ENCODE results near the gene TKFC.

Gene TKFC

GRCh38 chr11:61297746-61298145, 35.3 kb upstream of the TKFC start:
- Histone ChIP-seq H3K27ac (ENCODE audit: low read depth, low read length) (no peak overlapping the region), H3K4me1 (ENCODE audit: control insufficient read depth, insufficient read depth, low read length) (peaks cover 17% of the 10 kb centered on the region; the same call in 1 of the 2 replicates), H3K27me3 (ENCODE audit: control insufficient read depth, insufficient read depth, low read length) (peaks cover 11% of the 10 kb centered on the region), H3K9me3 (ENCODE audit: control insufficient read depth, insufficient read depth, low read length) (no peaks in the 10 kb centered on the region), H3K9ac (ENCODE audit: low read depth, low read length) (no peak overlapping the region), H3K4me3 (ENCODE audit: low read depth, low read length) (no peak overlapping the region), H3K36me3 (ENCODE audit: control insufficient read depth, insufficient read depth, low read length) (peaks cover 56% of the 10 kb centered on the region)

GRCh38 chr11:61298663-61299244, 34.3 kb upstream of the TKFC start:
- Histone ChIP-seq H3K4me1 (ENCODE audit: control insufficient read depth, insufficient read depth, low read length) (peaks cover 12% of the 10 kb centered on the region; the same call in 1 of the 2 replicates), H3K27ac (ENCODE audit: low read depth, low read length) (no peak overlapping the region), H3K27me3 (ENCODE audit: control insufficient read depth, insufficient read depth, low read length) (peaks cover 6% of the 10 kb centered on the region), H3K9me3 (ENCODE audit: control insufficient read depth, insufficient read depth, low read length) (no peaks in the 10 kb centered on the region), H3K9ac (ENCODE audit: low read depth, low read length) (no peak overlapping the region), H3K4me3 (ENCODE audit: low read depth, low read length) (no peak overlapping the region), H3K36me3 (ENCODE audit: control insufficient read depth, insufficient read depth, low read length) (peaks cover 66% of the 10 kb centered on the region)

- Histone ChIP-seq H3K4me3 (ENCODE audit: low read depth, low read length) (no peak overlapping the region), H3K9ac (ENCODE audit: low read depth, low read length) (no peak overlapping the region), H3K27me3 (ENCODE audit: control insufficient read depth, insufficient read depth, low read length) (no peaks in the 10 kb centered on the region), H3K4me1 (ENCODE audit: control insufficient read depth, insufficient read depth, low read length) (peaks cover 10% of the 10 kb centered on the region; the same call in 1 of the 2 replicates), H3K27ac (ENCODE audit: low read depth, low read length) (no peak overlapping the region), H3K36me3 (ENCODE audit: control insufficient read depth, insufficient read depth, low read length) (peaks cover 96% of the 10 kb centered on the region), H3K9me3 (ENCODE audit: control insufficient read depth, insufficient read depth, low read length) (no peaks in the 10 kb centered on the region)
These were observed 30.5 kb upstream of the TKFC start for GRCh38 chr11:61302550-61302949.

GRCh38 chr11:61303725-61304124, 29.3 kb upstream of the TKFC start:
- H3K4me1 ChIP-seq (ENCODE audit: control insufficient read depth, insufficient read depth, low read length) = peaks cover 2% of the 10 kb centered on the region; the same call in 1 of the 2 replicates
- no peak overlapping the region for H3K9ac ChIP-seq (ENCODE audit: low read depth, low read length)
- no peak overlapping the region for H3K27ac ChIP-seq (ENCODE audit: low read depth, low read length)
- H3K9me3 ChIP-seq (ENCODE audit: control insufficient read depth, insufficient read depth, low read length) = no peaks in the 10 kb centered on the region
- peaks cover 97% of the 10 kb centered on the region for H3K36me3 ChIP-seq (ENCODE audit: control insufficient read depth, insufficient read depth, low read length)
- H3K4me3 ChIP-seq (ENCODE audit: low read depth, low read length) = no peak overlapping the region
- no peaks in the 10 kb centered on the region for H3K27me3 ChIP-seq (ENCODE audit: control insufficient read depth, insufficient read depth, low read length)

GRCh38 chr11:61305417-61305816, 27.6 kb upstream of the TKFC start:
- Histone ChIP-seq H3K27ac (ENCODE audit: low read depth, low read length) (no peak overlapping the region), H3K36me3 (ENCODE audit: control insufficient read depth, insufficient read depth, low read length) (peaks cover 97% of the 10 kb centered on the region), H3K4me1 (ENCODE audit: control insufficient read depth, insufficient read depth, low read length) (no peaks in the 10 kb centered on the region), H3K27me3 (ENCODE audit: control insufficient read depth, insufficient read depth, low read length) (no peaks in the 10 kb centered on the region), H3K4me3 (ENCODE audit: low read depth, low read length) (no peak overlapping the region), H3K9ac (ENCODE audit: low read depth, low read length) (no peak overlapping the region), H3K9me3 (ENCODE audit: control insufficient read depth, insufficient read depth, low read length) (no peaks in the 10 kb centered on the region)

- Histone ChIP-seq H3K4me3 (ENCODE audit: low read depth, low read length) (no peak overlapping the region), H3K27ac (ENCODE audit: low read depth, low read length) (no peak overlapping the region), H3K36me3 (ENCODE audit: control insufficient read depth, insufficient read depth, low read length) (peaks cover 97% of the 10 kb centered on the region), H3K9ac (ENCODE audit: low read depth, low read length) (no peak overlapping the region), H3K27me3 (ENCODE audit: control insufficient read depth, insufficient read depth, low read length) (no peaks in the 10 kb centered on the region), H3K9me3 (ENCODE audit: control insufficient read depth, insufficient read depth, low read length) (no peaks in the 10 kb centered on the region), H3K4me1 (ENCODE audit: control insufficient read depth, insufficient read depth, low read length) (no peaks in the 10 kb centered on the region)
These were observed 26.8 kb upstream of the TKFC start for GRCh38 chr11:61306221-61306620.

- H3K27me3 ChIP-seq (ENCODE audit: control insufficient read depth, insufficient read depth, low read length) = no peaks in the 10 kb centered on the region
- H3K36me3 ChIP-seq (ENCODE audit: control insufficient read depth, insufficient read depth, low read length) = peaks cover 97% of the 10 kb centered on the region
- no peak overlapping the region for H3K9ac ChIP-seq (ENCODE audit: low read depth, low read length)
- H3K27ac ChIP-seq (ENCODE audit: low read depth, low read length) = no peak overlapping the region
- no peak overlapping the region for H3K4me3 ChIP-seq (ENCODE audit: low read depth, low read length)
- no peaks in the 10 kb centered on the region for H3K4me1 ChIP-seq (ENCODE audit: control insufficient read depth, insufficient read depth, low read length)
- no peaks in the 10 kb centered on the region for H3K9me3 ChIP-seq (ENCODE audit: control insufficient read depth, insufficient read depth, low read length)
These were observed 25.7 kb upstream of the TKFC start for GRCh38 chr11:61307354-61307753.

GRCh38 chr11:61309141-61309540, 23.9 kb upstream of the TKFC start:
- H3K4me3 ChIP-seq (ENCODE audit: low read depth, low read length) = no peak overlapping the region
- H3K36me3 ChIP-seq (ENCODE audit: control insufficient read depth, insufficient read depth, low read length) = peaks cover 96% of the 10 kb centered on the region
- no peaks in the 10 kb centered on the region for H3K27me3 ChIP-seq (ENCODE audit: control insufficient read depth, insufficient read depth, low read length)
- no peak overlapping the region for H3K9ac ChIP-seq (ENCODE audit: low read depth, low read length)
- no peaks in the 10 kb centered on the region for H3K9me3 ChIP-seq (ENCODE audit: control insufficient read depth, insufficient read depth, low read length)
- no peaks in the 10 kb centered on the region for H3K4me1 ChIP-seq (ENCODE audit: control insufficient read depth, insufficient read depth, low read length)
- no peak overlapping the region for H3K27ac ChIP-seq (ENCODE audit: low read depth, low read length)

- Histone ChIP-seq H3K9me3 (ENCODE audit: control insufficient read depth, insufficient read depth, low read length) (no peaks in the 10 kb centered on the region), H3K36me3 (ENCODE audit: control insufficient read depth, insufficient read depth, low read length) (peaks cover 99% of the 10 kb centered on the region), H3K27ac (ENCODE audit: low read depth, low read length) (no peak overlapping the region), H3K4me3 (ENCODE audit: low read depth, low read length) (no peak overlapping the region), H3K4me1 (ENCODE audit: control insufficient read depth, insufficient read depth, low read length) (no peaks in the 10 kb centered on the region), H3K9ac (ENCODE audit: low read depth, low read length) (no peak overlapping the region), H3K27me3 (ENCODE audit: control insufficient read depth, insufficient read depth, low read length) (no peaks in the 10 kb centered on the region)
These were observed 23.3 kb upstream of the TKFC start for GRCh38 chr11:61309739-61310138.

GRCh38 chr11:61310749-61311148, 22.3 kb upstream of the TKFC start:
- H3K4me1 ChIP-seq (ENCODE audit: control insufficient read depth, insufficient read depth, low read length) = no peaks in the 10 kb centered on the region
- H3K9ac ChIP-seq (ENCODE audit: low read depth, low read length) = no peak overlapping the region
- H3K9me3 ChIP-seq (ENCODE audit: control insufficient read depth, insufficient read depth, low read length) = no peaks in the 10 kb centered on the region
- H3K27me3 ChIP-seq (ENCODE audit: control insufficient read depth, insufficient read depth, low read length) = no peaks in the 10 kb centered on the region
- peaks cover 99% of the 10 kb centered on the region for H3K36me3 ChIP-seq (ENCODE audit: control insufficient read depth, insufficient read depth, low read length)
- no peak overlapping the region for H3K4me3 ChIP-seq (ENCODE audit: low read depth, low read length)
- no peak overlapping the region for H3K27ac ChIP-seq (ENCODE audit: low read depth, low read length)

- peaks cover 89% of the 10 kb centered on the region for H3K36me3 ChIP-seq (ENCODE audit: control insufficient read depth, insufficient read depth, low read length)
- no peak overlapping the region for H3K27ac ChIP-seq (ENCODE audit: low read depth, low read length)
- no peak overlapping the region for H3K9ac ChIP-seq (ENCODE audit: low read depth, low read length)
- no peaks in the 10 kb centered on the region for H3K4me1 ChIP-seq (ENCODE audit: control insufficient read depth, insufficient read depth, low read length)
- H3K9me3 ChIP-seq (ENCODE audit: control insufficient read depth, insufficient read depth, low read length) = no peaks in the 10 kb centered on the region
- H3K4me3 ChIP-seq (ENCODE audit: low read depth, low read length) = no peak overlapping the region
- no peaks in the 10 kb centered on the region for H3K27me3 ChIP-seq (ENCODE audit: control insufficient read depth, insufficient read depth, low read length)
These were observed 17.8 kb upstream of the TKFC start for GRCh38 chr11:61315260-61315659.
